HepG2 (cell line): ENCODE data around the gene GAL3ST1.

Experiments
- ELF4 ChIP-seq: sonication (generic); formaldehyde crosslinking; IDR thresholded peaks from 2 replicates; pipeline ENCODE4 v1.5.0; 2020; ENCODE audit warnings: missing genetic modification reagents, mild to moderate bottlenecking, moderate library complexity, borderline replicate concordance
- EZH2 ChIP-seq: conservative IDR thresholded peaks from 2 replicates; pipeline ENCODE4 v1.6.1; 2012; ENCODE audit warnings: mild to moderate bottlenecking, low read depth, low read length, moderate library complexity
- ZFP82 ChIP-seq: sonication (generic); formaldehyde crosslinking; IDR thresholded peaks from 2 replicates; pipeline ENCODE4 v1.5.1; 2020; ENCODE audit warnings: mild to moderate bottlenecking, missing genetic modification reagents, borderline replicate concordance
- ZNF572 ChIP-seq: sonication (generic); formaldehyde crosslinking; IDR thresholded peaks from 2 replicates; pipeline ENCODE4 v1.5.1; 2020; ENCODE audit warnings: mild to moderate bottlenecking, missing genetic modification reagents
- TF ChIP-seq, protein P1 (sequence below): sonication (generic); formaldehyde crosslinking; IDR thresholded peaks from 2 replicates; pipeline ENCODE4 v1.8.1; 2023; ENCODE audit warnings: mild to moderate bottlenecking, moderate library complexity, missing genetic modification reagents

DNA sequence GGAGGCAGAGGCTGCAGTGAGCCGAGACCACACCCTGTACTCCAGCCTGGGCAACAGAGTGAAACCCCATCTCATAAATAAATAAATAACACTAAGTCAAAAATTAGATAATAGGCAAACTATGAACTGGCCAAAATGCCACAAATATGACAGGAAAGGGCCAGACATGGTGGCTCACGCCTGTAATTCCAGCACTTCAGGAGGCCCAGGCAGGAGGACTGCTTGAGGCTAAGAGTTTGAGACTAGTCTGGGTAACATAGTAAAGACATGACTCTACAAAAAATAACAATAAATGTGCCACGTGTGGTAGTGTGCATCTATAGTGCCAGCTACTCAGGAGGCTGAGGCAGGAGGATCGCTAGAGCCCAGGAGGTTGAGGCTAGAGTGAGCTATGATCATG lies 47.8 kb downstream of the GAL3ST1 start:
- no peak for TF ChIP-seq ELF4 (CRISPR knock-in tag)
- no peak for TF ChIP-seq ZFP82 (CRISPR knock-in tag)
- no peak for TF ChIP-seq ZNF572 (CRISPR knock-in tag)
- no peak for TF ChIP-seq EZH2
- TF ChIP-seq, protein P1, sequence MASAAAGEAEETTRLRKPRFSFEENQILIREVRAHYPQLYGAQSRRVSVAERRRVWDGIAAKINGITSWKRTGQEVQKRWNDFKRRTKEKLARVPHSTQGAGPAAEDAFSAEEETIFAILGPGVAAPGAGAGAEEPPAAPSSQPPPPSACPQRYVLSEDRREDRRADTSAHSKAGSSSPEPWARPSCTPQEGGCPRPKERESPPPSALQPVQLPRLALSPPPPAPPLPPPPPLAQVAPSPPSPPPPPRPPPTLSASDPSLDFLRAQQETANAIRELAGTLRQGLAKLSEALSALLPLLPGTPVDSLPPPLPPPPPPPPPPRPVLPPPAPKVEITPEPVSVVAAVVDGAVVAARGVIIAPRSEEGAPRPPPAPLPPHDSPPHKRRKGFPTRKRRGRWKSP = no peak
